ENCODE measurements around the gene ITPRID2.

Gene ITPRID2

DNA sequence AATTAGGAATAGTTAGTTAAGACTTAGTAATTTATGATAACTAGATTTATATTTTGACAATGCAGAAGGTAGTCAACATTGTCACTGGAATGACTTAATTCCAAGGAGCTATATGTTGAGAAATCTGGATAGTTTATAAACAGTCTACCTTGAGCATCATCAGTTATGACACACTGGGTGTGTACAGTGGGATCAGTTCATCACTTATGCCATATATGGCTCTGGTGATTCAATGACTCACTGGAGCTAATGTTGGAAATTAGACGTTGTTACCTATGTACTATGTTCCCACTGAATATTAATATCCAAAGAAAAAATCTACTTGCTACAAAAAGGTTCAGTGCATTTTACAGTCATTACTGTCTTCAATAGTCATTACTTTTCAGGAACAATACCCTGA, 34.0 kb upstream of the ITPRID2 start:
- Histone ChIP-seq H3K36me3 (ENCODE audit: control insufficient read depth in 1 of 2, insufficient read depth in 2 of 2, low read length in 2 of 2) (no peaks in the 10 kb centered on the region), H3K27me3 (ENCODE audit: low read depth, low read length) (no peaks in the 10 kb centered on the region), H3K27ac (ENCODE audit: low read length) (no peak overlapping the region), H3K4me1 (ENCODE audit: control insufficient read depth in 1 of 2, insufficient read depth in 2 of 2, low read length in 2 of 2) (no peaks in the 10 kb centered on the region), H3K9me3 (ENCODE audit: control insufficient read depth in 1 of 2, low read length in 2 of 2) (no peaks in the 10 kb centered on the region), H3K4me3 (ENCODE audit: low read depth in 1 of 2, low read length in 2 of 2) (no peak overlapping the region)

DNA sequence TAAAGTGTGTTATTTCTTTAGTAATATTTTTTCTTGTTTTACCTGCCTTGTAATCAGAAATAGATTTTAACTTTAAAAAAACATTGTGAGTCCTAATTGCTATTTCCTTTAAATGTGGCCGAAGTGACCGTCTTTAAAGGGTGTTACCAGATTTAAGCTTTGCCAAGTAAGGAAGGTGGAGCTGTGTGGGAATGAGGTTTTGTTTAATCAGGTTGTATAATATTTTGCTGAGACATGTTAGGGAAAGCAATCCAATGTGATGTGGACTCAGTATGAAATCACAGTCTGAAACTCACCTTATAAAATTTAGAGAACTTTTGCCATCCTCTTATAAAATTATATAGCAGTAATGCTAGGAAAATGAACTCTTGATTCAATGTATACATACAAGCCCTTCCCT, 32.9 kb upstream of the ITPRID2 start:
- H3K4me3 ChIP-seq (ENCODE audit: low read depth in 1 of 2, low read length in 2 of 2) = no peak overlapping the region
- no peaks in the 10 kb centered on the region for H3K27me3 ChIP-seq (ENCODE audit: low read depth, low read length)
- no peaks in the 10 kb centered on the region for H3K9me3 ChIP-seq (ENCODE audit: control insufficient read depth in 1 of 2, low read length in 2 of 2)
- no peaks in the 10 kb centered on the region for H3K4me1 ChIP-seq (ENCODE audit: control insufficient read depth in 1 of 2, insufficient read depth in 2 of 2, low read length in 2 of 2)
- H3K27ac ChIP-seq (ENCODE audit: low read length) = no peak overlapping the region
- H3K36me3 ChIP-seq (ENCODE audit: control insufficient read depth in 1 of 2, insufficient read depth in 2 of 2, low read length in 2 of 2) = no peaks in the 10 kb centered on the region

DNA sequence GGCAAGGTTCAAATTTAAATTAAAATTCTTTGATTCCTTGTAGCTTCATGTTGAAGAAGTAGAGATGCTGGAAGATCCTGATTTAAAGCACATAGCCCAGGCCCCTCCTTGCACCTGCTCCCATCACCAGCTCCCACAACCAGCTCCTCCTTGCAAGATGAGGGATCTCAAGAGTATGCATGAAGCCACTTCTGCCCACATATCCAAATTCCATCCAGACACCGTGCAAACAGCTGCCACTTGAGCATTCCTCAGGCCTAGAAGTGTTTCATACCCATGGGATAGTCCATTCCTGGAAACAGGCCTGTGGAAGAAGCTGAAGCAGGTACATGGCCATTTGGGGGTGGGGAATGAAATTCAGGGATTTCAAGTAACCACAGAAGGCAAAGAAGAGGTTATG, 32.4 kb upstream of the ITPRID2 start:
- H3K27ac ChIP-seq (ENCODE audit: low read length) = no peak overlapping the region
- H3K9me3 ChIP-seq (ENCODE audit: control insufficient read depth in 1 of 2, low read length in 2 of 2) = no peaks in the 10 kb centered on the region
- no peaks in the 10 kb centered on the region for H3K27me3 ChIP-seq (ENCODE audit: low read depth, low read length)
- no peaks in the 10 kb centered on the region for H3K4me1 ChIP-seq (ENCODE audit: control insufficient read depth in 1 of 2, insufficient read depth in 2 of 2, low read length in 2 of 2)
- no peaks in the 10 kb centered on the region for H3K36me3 ChIP-seq (ENCODE audit: control insufficient read depth in 1 of 2, insufficient read depth in 2 of 2, low read length in 2 of 2)
- no peak overlapping the region for H3K4me3 ChIP-seq (ENCODE audit: low read depth in 1 of 2, low read length in 2 of 2)

DNA sequence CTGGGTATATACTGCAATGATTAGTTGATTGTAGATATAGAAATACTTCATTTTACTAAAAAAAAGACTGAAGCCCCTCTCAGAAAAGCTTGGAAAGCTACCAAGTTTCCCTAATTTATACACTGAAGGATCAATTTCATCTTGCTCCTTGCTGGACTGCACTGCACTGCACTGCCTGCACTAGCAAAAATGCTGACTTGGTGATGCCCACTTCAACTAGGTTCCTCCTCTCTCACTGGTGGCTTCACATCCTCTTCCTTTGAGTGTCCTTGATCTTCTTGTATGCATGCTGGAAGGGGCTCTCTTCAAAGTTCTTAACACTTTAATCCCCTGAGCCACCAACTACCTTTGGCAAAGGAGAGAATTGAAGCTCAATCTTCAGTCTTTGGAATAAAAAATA, 31.7 kb upstream of the ITPRID2 start:
- H3K27me3 ChIP-seq (ENCODE audit: low read depth, low read length) = no peaks in the 10 kb centered on the region
- no peak overlapping the region for H3K27ac ChIP-seq (ENCODE audit: low read length)
- H3K9me3 ChIP-seq (ENCODE audit: control insufficient read depth in 1 of 2, low read length in 2 of 2) = no peaks in the 10 kb centered on the region
- no peak overlapping the region for H3K4me3 ChIP-seq (ENCODE audit: low read depth in 1 of 2, low read length in 2 of 2)
- no peaks in the 10 kb centered on the region for H3K4me1 ChIP-seq (ENCODE audit: control insufficient read depth in 1 of 2, insufficient read depth in 2 of 2, low read length in 2 of 2)
- no peaks in the 10 kb centered on the region for H3K36me3 ChIP-seq (ENCODE audit: control insufficient read depth in 1 of 2, insufficient read depth in 2 of 2, low read length in 2 of 2)

DNA sequence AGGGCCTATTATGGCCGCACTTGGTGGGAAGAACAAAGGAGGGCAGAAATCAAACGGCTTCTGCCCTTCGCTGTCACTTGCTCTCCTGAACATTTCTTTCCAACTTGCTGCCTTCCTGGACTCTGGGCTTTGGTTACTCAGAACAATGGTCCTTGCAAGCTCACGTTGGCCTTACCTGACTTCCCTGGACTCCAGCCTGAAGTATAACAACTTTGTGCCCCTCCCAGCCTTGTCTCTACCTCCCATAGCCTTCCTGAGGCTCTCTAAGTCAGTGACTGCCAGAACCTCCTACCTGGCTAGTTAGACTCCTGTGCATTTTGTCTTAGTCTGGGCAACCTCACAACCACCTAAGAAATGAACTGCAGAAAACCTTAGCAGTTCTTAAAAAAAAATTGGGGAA, 30.2 kb upstream of the ITPRID2 start:
- H3K27ac ChIP-seq (ENCODE audit: low read length) = no peak overlapping the region
- no peaks in the 10 kb centered on the region for H3K27me3 ChIP-seq (ENCODE audit: low read depth, low read length)
- H3K9me3 ChIP-seq (ENCODE audit: control insufficient read depth in 1 of 2, low read length in 2 of 2) = no peaks in the 10 kb centered on the region
- no peaks in the 10 kb centered on the region for H3K36me3 ChIP-seq (ENCODE audit: control insufficient read depth in 1 of 2, insufficient read depth in 2 of 2, low read length in 2 of 2)
- no peak overlapping the region for H3K4me3 ChIP-seq (ENCODE audit: low read depth in 1 of 2, low read length in 2 of 2)
- H3K4me1 ChIP-seq (ENCODE audit: control insufficient read depth in 1 of 2, insufficient read depth in 2 of 2, low read length in 2 of 2) = no peaks in the 10 kb centered on the region

DNA sequence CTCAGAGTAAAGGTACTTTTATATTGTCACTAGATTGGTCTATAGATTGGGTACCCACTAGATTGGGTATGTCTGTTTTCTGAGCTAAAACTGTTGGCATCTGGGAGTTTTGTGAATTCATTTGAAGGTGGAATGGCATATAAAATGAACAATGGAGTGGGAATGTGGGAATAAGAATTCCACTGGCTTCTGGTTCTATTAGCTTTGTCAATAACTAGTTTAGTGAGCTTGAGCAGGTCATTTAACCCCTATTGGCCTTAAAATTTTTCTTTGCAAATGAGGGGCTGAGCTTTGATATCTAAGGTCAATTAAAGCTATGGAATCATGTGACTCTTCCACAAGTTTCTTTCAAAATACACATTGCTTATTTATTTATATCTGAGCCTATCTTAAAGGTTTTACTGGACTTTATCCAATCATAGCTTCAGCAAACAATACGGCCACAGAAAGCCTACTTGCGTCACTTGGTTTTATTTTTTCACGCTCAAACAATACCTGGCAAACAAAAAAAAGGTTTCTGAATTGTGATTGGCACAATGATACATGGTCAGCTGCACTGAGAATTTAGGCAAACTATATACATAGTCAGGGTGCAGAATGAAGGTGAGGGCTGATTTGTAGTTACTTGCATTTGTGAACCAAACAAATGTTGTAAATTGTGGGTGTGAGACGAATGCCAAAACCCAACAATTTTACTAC, 28.8 kb upstream of the ITPRID2 start:
- no peaks in the 10 kb centered on the region for H3K4me1 ChIP-seq (ENCODE audit: control insufficient read depth in 1 of 2, insufficient read depth in 2 of 2, low read length in 2 of 2)
- H3K4me3 ChIP-seq (ENCODE audit: low read depth in 1 of 2, low read length in 2 of 2) = no peak overlapping the region
- no peaks in the 10 kb centered on the region for H3K36me3 ChIP-seq (ENCODE audit: control insufficient read depth in 1 of 2, insufficient read depth in 2 of 2, low read length in 2 of 2)
- H3K9me3 ChIP-seq (ENCODE audit: control insufficient read depth in 1 of 2, low read length in 2 of 2) = no peaks in the 10 kb centered on the region
- no peaks in the 10 kb centered on the region for H3K27me3 ChIP-seq (ENCODE audit: low read depth, low read length)
- H3K27ac ChIP-seq (ENCODE audit: low read length) = no peak overlapping the region

DNA sequence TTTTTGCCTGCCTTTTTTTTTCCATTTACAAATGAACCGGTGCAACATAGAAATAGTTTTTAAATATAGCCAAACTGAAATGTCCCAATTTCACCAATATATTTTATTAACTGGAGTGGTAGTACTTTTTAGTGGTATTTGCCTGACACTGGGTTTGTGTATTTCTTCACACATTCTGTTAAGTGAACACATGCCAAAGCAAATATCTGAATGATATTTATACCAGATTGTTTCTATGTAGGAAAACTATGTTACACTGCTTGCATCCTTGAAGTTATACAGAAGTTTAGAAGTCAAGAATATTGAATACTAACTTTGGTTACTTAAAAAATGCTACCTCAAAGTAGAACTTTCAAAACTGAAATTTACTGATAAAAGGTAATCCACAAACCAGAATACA, 19.4 kb upstream of the ITPRID2 start:
- Histone ChIP-seq H3K9me3 (ENCODE audit: control insufficient read depth in 1 of 2, low read length in 2 of 2) (no peaks in the 10 kb centered on the region), H3K36me3 (ENCODE audit: control insufficient read depth in 1 of 2, insufficient read depth in 2 of 2, low read length in 2 of 2) (no peaks in the 10 kb centered on the region), H3K4me3 (ENCODE audit: low read depth in 1 of 2, low read length in 2 of 2) (no peak overlapping the region), H3K27me3 (ENCODE audit: low read depth, low read length) (no peaks in the 10 kb centered on the region), H3K4me1 (ENCODE audit: control insufficient read depth in 1 of 2, insufficient read depth in 2 of 2, low read length in 2 of 2) (peaks cover 0 to 4% of the 10 kb centered on the region in 2 donors), H3K27ac (ENCODE audit: low read length) (no peak overlapping the region)

DNA sequence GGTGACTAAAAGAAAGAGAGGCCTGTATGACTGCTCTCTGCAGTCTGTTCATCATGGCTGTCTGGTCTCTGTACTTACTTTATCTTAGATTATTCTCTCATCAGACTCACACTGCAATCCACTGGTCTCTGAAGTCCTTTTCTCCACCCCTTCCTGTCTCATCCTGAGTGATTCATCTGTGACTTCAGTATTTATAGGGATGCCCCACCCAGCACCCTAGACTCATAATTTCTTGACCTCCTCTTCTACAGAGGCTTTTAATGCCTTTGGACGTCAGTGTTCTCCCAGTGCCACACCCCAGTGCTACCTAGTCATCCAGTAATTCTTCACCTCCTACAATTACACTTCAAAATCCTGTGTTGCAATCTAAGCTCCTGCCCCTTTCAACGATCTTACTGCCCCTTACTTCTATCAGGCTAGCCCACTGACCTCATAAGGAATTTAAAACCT, 14.9 kb upstream of the ITPRID2 start:
- Histone ChIP-seq H3K9me3 (ENCODE audit: control insufficient read depth in 1 of 2, low read length in 2 of 2) (no peaks in the 10 kb centered on the region), H3K36me3 (ENCODE audit: control insufficient read depth in 1 of 2, insufficient read depth in 2 of 2, low read length in 2 of 2) (no peaks in the 10 kb centered on the region), H3K4me3 (ENCODE audit: low read depth in 1 of 2, low read length in 2 of 2) (no peak overlapping the region), H3K4me1 (ENCODE audit: control insufficient read depth in 1 of 2, insufficient read depth in 2 of 2, low read length in 2 of 2) (peaks cover 0 to 4% of the 10 kb centered on the region in 2 donors), H3K27me3 (ENCODE audit: low read depth, low read length) (no peaks in the 10 kb centered on the region), H3K27ac (ENCODE audit: low read length) (no peak overlapping the region)

DNA sequence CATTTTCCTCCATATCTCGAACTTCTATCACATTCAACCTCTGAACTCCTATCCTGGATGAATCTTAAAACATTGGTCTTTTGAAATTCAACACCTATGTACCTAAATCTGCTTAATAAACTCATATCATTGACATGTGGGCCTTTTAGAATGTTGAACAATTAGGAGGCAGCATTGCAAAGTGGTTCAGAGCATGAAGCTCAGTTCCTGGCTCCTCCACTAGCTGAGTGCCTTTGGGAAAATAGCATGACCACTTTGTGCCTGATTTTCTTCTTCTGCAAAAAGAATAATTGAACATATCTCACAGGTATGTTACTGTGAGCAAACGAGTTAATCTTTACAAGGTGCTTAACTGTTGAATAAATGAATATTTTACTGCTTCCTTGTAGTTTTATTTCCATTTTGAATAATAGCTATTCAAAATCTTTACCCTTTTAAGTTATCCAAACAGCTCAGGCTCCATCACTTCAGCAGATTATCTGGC, 14.3 kb upstream of the ITPRID2 start:
- Histone ChIP-seq H3K9me3 (ENCODE audit: control insufficient read depth in 1 of 2, low read length in 2 of 2) (no peaks in the 10 kb centered on the region), H3K4me3 (ENCODE audit: low read depth in 1 of 2, low read length in 2 of 2) (no peak overlapping the region), H3K4me1 (ENCODE audit: control insufficient read depth in 1 of 2, insufficient read depth in 2 of 2, low read length in 2 of 2) (peaks cover 0 to 4% of the 10 kb centered on the region in 2 donors), H3K27me3 (ENCODE audit: low read depth, low read length) (no peaks in the 10 kb centered on the region), H3K27ac (ENCODE audit: low read length) (no peak overlapping the region), H3K36me3 (ENCODE audit: control insufficient read depth in 1 of 2, insufficient read depth in 2 of 2, low read length in 2 of 2) (no peaks in the 10 kb centered on the region)

DNA sequence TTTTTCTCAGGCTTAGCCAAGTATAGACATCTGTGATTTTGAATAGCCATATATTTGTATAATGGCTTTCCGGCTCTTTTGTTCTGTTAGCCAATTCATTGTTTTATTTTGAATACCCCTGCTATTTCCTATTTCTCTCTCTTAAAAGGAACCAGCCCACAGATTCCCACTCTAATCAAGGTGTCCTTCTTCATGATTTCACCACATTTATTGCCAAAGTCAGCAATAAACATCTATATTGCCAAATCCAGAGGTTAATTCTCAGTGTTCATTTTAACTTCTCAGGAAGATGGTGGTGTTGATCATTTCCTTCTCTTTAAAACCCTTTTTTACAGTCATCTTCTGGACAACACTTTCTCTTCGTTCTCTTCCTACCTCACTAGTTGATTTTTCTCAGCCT, 13.1 kb upstream of the ITPRID2 start:
- H3K27ac ChIP-seq (ENCODE audit: low read length) = no peak overlapping the region
- H3K27me3 ChIP-seq (ENCODE audit: low read depth, low read length) = no peaks in the 10 kb centered on the region
- no peaks in the 10 kb centered on the region for H3K9me3 ChIP-seq (ENCODE audit: control insufficient read depth in 1 of 2, low read length in 2 of 2)
- H3K36me3 ChIP-seq (ENCODE audit: control insufficient read depth in 1 of 2, insufficient read depth in 2 of 2, low read length in 2 of 2) = no peaks in the 10 kb centered on the region
- H3K4me1 ChIP-seq (ENCODE audit: control insufficient read depth in 1 of 2, insufficient read depth in 2 of 2, low read length in 2 of 2) = no peaks in the 10 kb centered on the region
- H3K4me3 ChIP-seq (ENCODE audit: low read depth in 1 of 2, low read length in 2 of 2) = no peak overlapping the region

DNA sequence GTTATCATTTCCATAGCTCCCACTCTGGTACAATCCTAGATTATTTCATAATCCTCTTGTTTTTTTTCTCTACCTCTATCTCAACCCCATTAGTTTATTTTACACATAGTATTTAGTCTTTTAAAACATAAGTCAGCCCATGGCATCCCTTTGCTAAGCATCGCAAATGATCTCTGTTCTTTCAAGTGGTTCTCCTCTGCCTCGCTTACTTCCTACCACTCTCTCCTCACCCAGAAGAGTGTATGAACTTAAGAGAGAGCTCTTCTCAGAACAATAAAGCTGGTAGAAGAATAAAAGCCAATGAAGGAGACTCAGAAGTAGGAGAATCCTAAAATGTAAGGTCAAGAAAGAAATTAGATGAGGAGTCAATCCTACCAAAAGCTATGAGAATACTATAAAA, 12.2 kb upstream of the ITPRID2 start:
- no peak overlapping the region for H3K27ac ChIP-seq (ENCODE audit: low read length)
- H3K9me3 ChIP-seq (ENCODE audit: control insufficient read depth in 1 of 2, low read length in 2 of 2) = no peaks in the 10 kb centered on the region
- H3K4me1 ChIP-seq (ENCODE audit: control insufficient read depth in 1 of 2, insufficient read depth in 2 of 2, low read length in 2 of 2) = no peaks in the 10 kb centered on the region
- no peaks in the 10 kb centered on the region for H3K36me3 ChIP-seq (ENCODE audit: control insufficient read depth in 1 of 2, insufficient read depth in 2 of 2, low read length in 2 of 2)
- H3K4me3 ChIP-seq (ENCODE audit: low read depth in 1 of 2, low read length in 2 of 2) = no peak overlapping the region
- no peaks in the 10 kb centered on the region for H3K27me3 ChIP-seq (ENCODE audit: low read depth, low read length)
